ENCODE measurements around the gene SHC4. TPM values are rescaled to one million over a fixed set of nuclear protein-coding genes. Genes with fewer than 3 reads are reported as not detected.

SHC4 gene
- total and polyA plus RNA-seq, 9 of the 15 experiments (the other 6 are each of a cell fraction or from before 2014, with no cell fraction given), result 0.43 to 1.2 (median 0.67) TPM

GRCh38 chr15:48877630-48878595, 85.8 kb downstream of the SHC4 start, which contains the start of gene EID1:
TSS of gene EID1 (plus strand) at chr15:48878134. CDS start at chr15:48878177, 43 bp downstream.
- Histone ChIP-seq H3K4me3 (peak within 1 kb of the TSS; percentile 56), H3K4me1 (replicated peaks in 1 of 2; ENCODE audit: control insufficient read depth in 2 of 2, insufficient read depth in 2 of 2, low read length in 2 of 2) (peaks cover 6 to 26% of the 10 kb centered on the region in 2 experiments; a peak in 3 of 5 replicates), H3K9me1 (ENCODE audit: control insufficient read depth, insufficient read depth, low read length) (no peaks in the 10 kb centered on the region), H4K20me1 (replicated peaks; ENCODE audit: control insufficient read depth, insufficient read depth, low read length) (no peaks in the 10 kb centered on the region), H3K36me3 (ENCODE audit: control insufficient read depth, insufficient read depth, low read length) (peaks cover 3% of the 10 kb centered on the region; the same call in 1 of the 3 replicates), H3K79me2 (ENCODE audit: control insufficient read depth, insufficient read depth, low read length) (peaks cover 33% of the 10 kb centered on the region), H3K9me3 (replicated peaks; ENCODE audit: control insufficient read depth, insufficient read depth, low read depth, low read length) (no peaks in the 10 kb centered on the region), H3K9ac (ENCODE audit: insufficient read depth in 1 of 2, low read depth in 2 of 2, low read length in 2 of 2) (peak within 1 kb of the TSS; percentile 78 to 93), H3K4me2 (ENCODE audit: insufficient read depth, low read length) (peak within 1 kb of the TSS; percentile 83), H3K27ac (ENCODE audit: extremely low read depth, low read depth, low read length) (peak within 1 kb of the TSS; percentile 73), H3K27me3 (ENCODE audit: control insufficient read depth in 2 of 2, insufficient read depth in 2 of 2, low read length in 2 of 2) (no peaks in the 10 kb centered on the region), H2AFZ (ENCODE audit: low read depth, low read length) (peak within 1 kb of the TSS; percentile 97)
- TSS peak; percentile 87 for BruUV-seq (replicated peaks)
- intact Hi-C loops (cut with micrococcal nuclease), result no loop called here
- WGBS (ENCODE audit: insufficient coverage, low coverage, missing lambda C conversion rate), result under 1% methylated on average over 48 of the region's 58 CpGs
- in situ Hi-C loops (cut with MboI), result no loop called here
- ChIA-PET CTCF (ENCODE audit: low intra/inter-chr PET ratio) (interaction anchor here (0.6 kb wide), 1 partner anchor 279 kb away, joined by 3 read pairs; no protein-coding TSS in a partner anchor), POLR2A (interaction anchor here (0.6 to 1.4 kb wide), 10 partner anchors 13 to 1351 kb away, joined by 3 to 15 read pairs (median 3); no protein-coding TSS in a partner anchor)
- FAIRE-seq (peak; percentile 92), DNase-seq (ENCODE audit: extremely low read depth in 1 of 4, low spot score in 3 of 4) (peak; percentile 86 to 96 (median 88)), ATAC-seq (peak; percentile 93)
- TF ChIP-seq PKNOX1 (IDR thresholded peaks at IDR 0.05), result no peak
- TF ChIP-seq, protein P1, sequence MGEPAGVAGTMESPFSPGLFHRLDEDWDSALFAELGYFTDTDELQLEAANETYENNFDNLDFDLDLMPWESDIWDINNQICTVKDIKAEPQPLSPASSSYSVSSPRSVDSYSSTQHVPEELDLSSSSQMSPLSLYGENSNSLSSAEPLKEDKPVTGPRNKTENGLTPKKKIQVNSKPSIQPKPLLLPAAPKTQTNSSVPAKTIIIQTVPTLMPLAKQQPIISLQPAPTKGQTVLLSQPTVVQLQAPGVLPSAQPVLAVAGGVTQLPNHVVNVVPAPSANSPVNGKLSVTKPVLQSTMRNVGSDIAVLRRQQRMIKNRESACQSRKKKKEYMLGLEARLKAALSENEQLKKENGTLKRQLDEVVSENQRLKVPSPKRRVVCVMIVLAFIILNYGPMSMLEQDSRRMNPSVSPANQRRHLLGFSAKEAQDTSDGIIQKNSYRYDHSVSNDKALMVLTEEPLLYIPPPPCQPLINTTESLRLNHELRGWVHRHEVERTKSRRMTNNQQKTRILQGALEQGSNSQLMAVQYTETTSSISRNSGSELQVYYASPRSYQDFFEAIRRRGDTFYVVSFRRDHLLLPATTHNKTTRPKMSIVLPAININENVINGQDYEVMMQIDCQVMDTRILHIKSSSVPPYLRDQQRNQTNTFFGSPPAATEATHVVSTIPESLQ (CRISPR knock-in tag; IDR thresholded peaks at IDR 0.05), result 0 out of 2 replicates have a peak, but pooled peaks have one; percentile 66
- no peak for TF ChIP-seq ZNF197 (CRISPR knock-in tag; IDR thresholded peaks at IDR 0.05; ENCODE audit: low read depth)
- peak; percentile 69; the same call in 1 of the 2 replicates for TF ChIP-seq MTA3 (IDR thresholded peaks at IDR 0.05; ENCODE audit: borderline replicate concordance)
- TF ChIP-seq RAD21 (CRISPR knock-in tag; conservative IDR thresholded peaks at IDR 0.05 in 1 of 2, IDR thresholded peaks at IDR 0.05 in 1 of 2), result no peak; a peak in 1 of 4 replicates
- TF ChIP-seq BHLHE40 (IDR thresholded peaks at IDR 0.05; ENCODE audit: low read length), result peak; percentile 37; the same call in 1 of the 2 replicates
- 0 out of 2 replicates have a peak, but pooled peaks have one; percentile 58 for TF ChIP-seq ZNF263 (CRISPR knock-in tag; IDR thresholded peaks at IDR 0.05; ENCODE audit: borderline replicate concordance)
- 0 out of 2 replicates have a peak, but pooled peaks have one; percentile 20 for TF ChIP-seq SMAD4 (CRISPR knock-in tag; conservative IDR thresholded peaks at IDR 0.05)
- TF ChIP-seq ZNF583 (CRISPR knock-in tag; IDR thresholded peaks at IDR 0.05), result no peak
- TF ChIP-seq ZNF766 (CRISPR knock-in tag; conservative IDR thresholded peaks at IDR 0.05), result peak; percentile 44; the same call in 1 of the 2 replicates
- TF ChIP-seq BACH1 (tag; IDR thresholded peaks at IDR 0.05), result no peak
- TF ChIP-seq, protein P2, sequence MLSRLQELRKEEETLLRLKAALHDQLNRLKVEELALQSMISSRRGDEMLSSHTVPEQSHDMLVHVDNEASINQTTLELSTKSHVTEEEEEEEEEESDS (CRISPR knock-in tag; IDR thresholded peaks at IDR 0.05), result no peak
- TF ChIP-seq IRF9 (tag; IDR thresholded peaks at IDR 0.05), result peak; percentile 86
- TF ChIP-seq ADNP (tag; IDR thresholded peaks at IDR 0.05), result no peak
- no peak; the same call in 1 of the 2 replicates for TF ChIP-seq MXI1 (IDR thresholded peaks at IDR 0.05; ENCODE audit: low read depth, low read length)
- TF ChIP-seq KLF6 (CRISPR knock-in tag; IDR thresholded peaks at IDR 0.05; ENCODE audit: borderline replicate concordance), result no peak

Data from K562 (cell line).